Measurements from ENCODE around the gene OR52E1.

- TF ChIP-seq EP300 (IDR thresholded peaks at IDR 0.05) = no peak
- TF ChIP-seq POLR2A (IDR thresholded peaks at IDR 0.05) = no peak
- no peak for TF ChIP-seq CTCF (IDR thresholded peaks at IDR 0.05)
These were observed 33.7 kb downstream of the OR52E1 start for GRCh38 chr11:5103066-5103465.

All from tibial nerve (tissue), 4 donors.